Activated T-cell treated with anti-CD3 and anti-CD28 coated beads for 48 hours (primary cell): Measurements from ENCODE around the gene RGS8.

Experiments
- DNase-seq: peaks from one replicate; pipeline ENCODE4 v3.0.0-alpha.2; 2020; ENCODE audit warnings: low read depth

The RGS8 gene

GRCh38 chr1:182637769-182638168, 46.6 kb downstream of the RGS8 start:
- DNase-seq, result no peak

- DNase-seq, result no peak
Observed at GRCh38 chr1:182635871-182636270, 48.5 kb downstream of the RGS8 start.
